MV-4-11 (cell line): ENCODE measurements around the gene IL27RA.

Experiments
- DNase-seq: peaks from one replicate; lab custom pipeline; 2025; lab: John Stamatoyannopoulos, UW

The IL27RA gene

GRCh38 chr19:14089412-14089661, 57.8 kb downstream of the IL27RA start:
- DNase-seq = peak; percentile 69

- peak; percentile 31 for DNase-seq
These were observed 58.3 kb downstream of the IL27RA start for GRCh38 chr19:14089662-14090508.

- DNase-seq = no peak
These were observed 59.0 kb downstream of the IL27RA start, which contains the start of gene SAMD1 for GRCh38 chr19:14090509-14091080. TSS of gene SAMD1 (minus strand) at chr19:14090751.

GRCh38 chr19:14091081-14091812, 59.7 kb downstream of the IL27RA start:
- peak; percentile 75 for DNase-seq

GRCh38 chr19:14091813-14092462, 60.4 kb downstream of the IL27RA start:
- DNase-seq = no peak

- DNase-seq = no peak
These were observed 61.7 kb downstream of the IL27RA start for GRCh38 chr19:14093117-14093823.

- DNase-seq = no peak
These were observed 63.3 kb downstream of the IL27RA start for GRCh38 chr19:14094854-14095253.

- DNase-seq = no peak
These were observed 64.9 kb downstream of the IL27RA start for GRCh38 chr19:14096272-14096992.

- DNase-seq = no peak
These were observed 66.1 kb downstream of the IL27RA start for GRCh38 chr19:14097532-14098151.

GRCh38 chr19:14101003-14101545, 69.5 kb downstream of the IL27RA start:
- no peak for DNase-seq

GRCh38 chr19:14102102-14102696, 70.6 kb downstream of the IL27RA start:
- DNase-seq = no peak

GRCh38 chr19:14102756-14103155, 71.2 kb downstream of the IL27RA start:
- DNase-seq = no peak
